ENCODE measurements around the gene DYNC2H1.

DNA sequence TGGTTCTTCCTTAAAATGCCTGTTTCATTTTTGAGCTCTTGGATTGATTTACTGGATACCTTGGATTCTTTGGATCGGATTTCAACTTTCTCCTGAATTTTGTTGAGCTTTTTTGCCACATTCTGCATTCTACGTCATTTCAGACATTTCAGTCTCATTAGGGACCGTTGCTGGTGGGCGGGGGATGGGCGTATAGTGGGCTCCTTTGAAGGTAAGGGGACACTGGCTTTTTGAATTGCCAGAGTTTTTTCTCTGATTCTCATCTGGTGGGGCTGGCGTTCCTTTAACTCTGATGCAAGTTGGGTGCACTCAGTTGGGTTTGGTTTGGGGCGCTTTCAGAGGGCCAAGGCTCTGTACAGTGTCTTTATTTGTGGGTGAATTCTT lies 216.5 kb downstream of the DYNC2H1 start:
- TF ChIP-seq, protein P1, sequence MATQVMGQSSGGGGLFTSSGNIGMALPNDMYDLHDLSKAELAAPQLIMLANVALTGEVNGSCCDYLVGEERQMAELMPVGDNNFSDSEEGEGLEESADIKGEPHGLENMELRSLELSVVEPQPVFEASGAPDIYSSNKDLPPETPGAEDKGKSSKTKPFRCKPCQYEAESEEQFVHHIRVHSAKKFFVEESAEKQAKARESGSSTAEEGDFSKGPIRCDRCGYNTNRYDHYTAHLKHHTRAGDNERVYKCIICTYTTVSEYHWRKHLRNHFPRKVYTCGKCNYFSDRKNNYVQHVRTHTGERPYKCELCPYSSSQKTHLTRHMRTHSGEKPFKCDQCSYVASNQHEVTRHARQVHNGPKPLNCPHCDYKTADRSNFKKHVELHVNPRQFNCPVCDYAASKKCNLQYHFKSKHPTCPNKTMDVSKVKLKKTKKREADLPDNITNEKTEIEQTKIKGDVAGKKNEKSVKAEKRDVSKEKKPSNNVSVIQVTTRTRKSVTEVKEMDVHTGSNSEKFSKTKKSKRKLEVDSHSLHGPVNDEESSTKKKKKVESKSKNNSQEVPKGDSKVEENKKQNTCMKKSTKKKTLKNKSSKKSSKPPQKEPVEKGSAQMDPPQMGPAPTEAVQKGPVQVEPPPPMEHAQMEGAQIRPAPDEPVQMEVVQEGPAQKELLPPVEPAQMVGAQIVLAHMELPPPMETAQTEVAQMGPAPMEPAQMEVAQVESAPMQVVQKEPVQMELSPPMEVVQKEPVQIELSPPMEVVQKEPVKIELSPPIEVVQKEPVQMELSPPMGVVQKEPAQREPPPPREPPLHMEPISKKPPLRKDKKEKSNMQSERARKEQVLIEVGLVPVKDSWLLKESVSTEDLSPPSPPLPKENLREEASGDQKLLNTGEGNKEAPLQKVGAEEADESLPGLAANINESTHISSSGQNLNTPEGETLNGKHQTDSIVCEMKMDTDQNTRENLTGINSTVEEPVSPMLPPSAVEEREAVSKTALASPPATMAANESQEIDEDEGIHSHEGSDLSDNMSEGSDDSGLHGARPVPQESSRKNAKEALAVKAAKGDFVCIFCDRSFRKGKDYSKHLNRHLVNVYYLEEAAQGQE (IDR thresholded peaks at IDR 0.05), result no peak
- TF ChIP-seq, protein P2, sequence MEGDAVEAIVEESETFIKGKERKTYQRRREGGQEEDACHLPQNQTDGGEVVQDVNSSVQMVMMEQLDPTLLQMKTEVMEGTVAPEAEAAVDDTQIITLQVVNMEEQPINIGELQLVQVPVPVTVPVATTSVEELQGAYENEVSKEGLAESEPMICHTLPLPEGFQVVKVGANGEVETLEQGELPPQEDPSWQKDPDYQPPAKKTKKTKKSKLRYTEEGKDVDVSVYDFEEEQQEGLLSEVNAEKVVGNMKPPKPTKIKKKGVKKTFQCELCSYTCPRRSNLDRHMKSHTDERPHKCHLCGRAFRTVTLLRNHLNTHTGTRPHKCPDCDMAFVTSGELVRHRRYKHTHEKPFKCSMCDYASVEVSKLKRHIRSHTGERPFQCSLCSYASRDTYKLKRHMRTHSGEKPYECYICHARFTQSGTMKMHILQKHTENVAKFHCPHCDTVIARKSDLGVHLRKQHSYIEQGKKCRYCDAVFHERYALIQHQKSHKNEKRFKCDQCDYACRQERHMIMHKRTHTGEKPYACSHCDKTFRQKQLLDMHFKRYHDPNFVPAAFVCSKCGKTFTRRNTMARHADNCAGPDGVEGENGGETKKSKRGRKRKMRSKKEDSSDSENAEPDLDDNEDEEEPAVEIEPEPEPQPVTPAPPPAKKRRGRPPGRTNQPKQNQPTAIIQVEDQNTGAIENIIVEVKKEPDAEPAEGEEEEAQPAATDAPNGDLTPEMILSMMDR (IDR thresholded peaks at IDR 0.05; ENCODE audit: low read depth, low read length, missing input control), result no peak
- TF ChIP-seq HNF4G (IDR thresholded peaks at IDR 0.05) (no peak), FOXA1 (IDR thresholded peaks at IDR 0.05) (no peak), RAD21 (IDR thresholded peaks at IDR 0.05) (no peak), GABPA (IDR thresholded peaks at IDR 0.05 in 1 of 2, conservative IDR thresholded peaks at IDR 0.05 in 1 of 2) (no peak), SP1 (IDR thresholded peaks at IDR 0.05) (no peak), YY1 (IDR thresholded peaks at IDR 0.05) (no peak), RXRA (IDR thresholded peaks at IDR 0.05) (no peak), HNF4A (conservative IDR thresholded peaks at IDR 0.05) (no peak), NR2F2 (IDR thresholded peaks at IDR 0.05) (no peak)
- TF ChIP-seq, protein P3, sequence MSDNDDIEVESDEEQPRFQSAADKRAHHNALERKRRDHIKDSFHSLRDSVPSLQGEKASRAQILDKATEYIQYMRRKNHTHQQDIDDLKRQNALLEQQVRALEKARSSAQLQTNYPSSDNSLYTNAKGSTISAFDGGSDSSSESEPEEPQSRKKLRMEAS (IDR thresholded peaks at IDR 0.05), result no peak
- TF ChIP-seq, protein P4, sequence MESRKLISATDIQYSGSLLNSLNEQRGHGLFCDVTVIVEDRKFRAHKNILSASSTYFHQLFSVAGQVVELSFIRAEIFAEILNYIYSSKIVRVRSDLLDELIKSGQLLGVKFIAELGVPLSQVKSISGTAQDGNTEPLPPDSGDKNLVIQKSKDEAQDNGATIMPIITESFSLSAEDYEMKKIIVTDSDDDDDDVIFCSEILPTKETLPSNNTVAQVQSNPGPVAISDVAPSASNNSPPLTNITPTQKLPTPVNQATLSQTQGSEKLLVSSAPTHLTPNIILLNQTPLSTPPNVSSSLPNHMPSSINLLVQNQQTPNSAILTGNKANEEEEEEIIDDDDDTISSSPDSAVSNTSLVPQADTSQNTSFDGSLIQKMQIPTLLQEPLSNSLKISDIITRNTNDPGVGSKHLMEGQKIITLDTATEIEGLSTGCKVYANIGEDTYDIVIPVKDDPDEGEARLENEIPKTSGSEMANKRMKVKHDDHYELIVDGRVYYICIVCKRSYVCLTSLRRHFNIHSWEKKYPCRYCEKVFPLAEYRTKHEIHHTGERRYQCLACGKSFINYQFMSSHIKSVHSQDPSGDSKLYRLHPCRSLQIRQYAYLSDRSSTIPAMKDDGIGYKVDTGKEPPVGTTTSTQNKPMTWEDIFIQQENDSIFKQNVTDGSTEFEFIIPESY (IDR thresholded peaks at IDR 0.05), result no peak

Data from liver (tissue), 3 donors.